Heart left ventricle (tissue), 13 donors: Measurements from ENCODE around the gene BICDL1.

Experiments
- POLR2A ChIP-seq, 2 donors: fragments of 450-650 bp; IDR thresholded peaks; one replicate each; pipeline ENCODE4 v1.6.1; 2017; ENCODE audit warnings: antibody characterized with exemption in 2 of 2, mild to moderate bottlenecking in 2 of 2, moderate library complexity in 2 of 2
- TF ChIP-seq, protein P1 (sequence below), 12 donors: fragments of 200-600 bp; sonication (generic) in 4 of 12; IDR thresholded peaks; one replicate each; pipeline versions ENCODE4 v1.5.0 to v1.8.0; 2018 to 2022; ENCODE audit warnings: antibody characterized with exemption in 12 of 12, mild to moderate bottlenecking in 5 of 12
- donor health status: ischemic (EF 13 %, LVEDD 7.1; RV severe dilation, severe dysfunction).
- donor health status: DM: no; HTN: yes; CAD: no.
- donor health status: DM: no; HTN: no; CAD: no.
- donor health status: ischemic (EF 25% LVEDD 6.9; RV normal size, moderate dysfunction).
- donor health status: ischemic (EF 25% LVEDD 5.7; RV mildly dilated, moderate dysfunction).
- donor health status: ischemic (EF 35%, LVEDD 5.7; RV mildly dilated, moderate dysfunction).
- donor health status: nonischemic (EF 11% LVEDD 7.7; RV severe dilation, severe dysfunction).
- donor health status: DM: yes; HTN: yes; CAD: no.
- donor health status: PGD.
- donor health status: ischemic (EF 29% LVEDD 5.4; RV normal size, mild dysfunction).
- donor health status: nonischemic (EF 23%, LVEDD 6.1; RV moderate dilation, normal function).

DNA sequence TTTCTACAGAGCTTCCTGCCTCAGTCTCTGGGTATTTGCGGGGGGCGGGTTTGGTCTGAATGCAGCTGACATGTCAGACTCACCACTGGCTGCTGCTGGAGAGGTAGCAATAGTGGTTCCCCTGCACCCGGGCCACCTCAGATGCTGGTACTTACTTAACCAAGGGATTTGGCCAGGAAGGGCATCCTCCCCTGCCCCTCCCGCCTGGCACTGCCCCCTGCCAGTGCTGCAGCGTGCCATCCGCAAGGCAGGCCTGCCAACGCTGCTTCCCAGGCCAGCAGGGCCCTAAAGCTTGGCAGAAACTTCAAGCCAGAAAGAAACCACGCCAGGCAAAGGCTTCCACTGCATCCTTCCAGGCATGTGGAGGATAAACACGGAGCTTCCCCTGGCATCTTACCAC is 105.4 kb downstream of the BICDL1 start:
- TF ChIP-seq, protein P1, sequence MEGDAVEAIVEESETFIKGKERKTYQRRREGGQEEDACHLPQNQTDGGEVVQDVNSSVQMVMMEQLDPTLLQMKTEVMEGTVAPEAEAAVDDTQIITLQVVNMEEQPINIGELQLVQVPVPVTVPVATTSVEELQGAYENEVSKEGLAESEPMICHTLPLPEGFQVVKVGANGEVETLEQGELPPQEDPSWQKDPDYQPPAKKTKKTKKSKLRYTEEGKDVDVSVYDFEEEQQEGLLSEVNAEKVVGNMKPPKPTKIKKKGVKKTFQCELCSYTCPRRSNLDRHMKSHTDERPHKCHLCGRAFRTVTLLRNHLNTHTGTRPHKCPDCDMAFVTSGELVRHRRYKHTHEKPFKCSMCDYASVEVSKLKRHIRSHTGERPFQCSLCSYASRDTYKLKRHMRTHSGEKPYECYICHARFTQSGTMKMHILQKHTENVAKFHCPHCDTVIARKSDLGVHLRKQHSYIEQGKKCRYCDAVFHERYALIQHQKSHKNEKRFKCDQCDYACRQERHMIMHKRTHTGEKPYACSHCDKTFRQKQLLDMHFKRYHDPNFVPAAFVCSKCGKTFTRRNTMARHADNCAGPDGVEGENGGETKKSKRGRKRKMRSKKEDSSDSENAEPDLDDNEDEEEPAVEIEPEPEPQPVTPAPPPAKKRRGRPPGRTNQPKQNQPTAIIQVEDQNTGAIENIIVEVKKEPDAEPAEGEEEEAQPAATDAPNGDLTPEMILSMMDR (IDR thresholded peaks at IDR 0.05), result no peak
- no peak for TF ChIP-seq POLR2A (IDR thresholded peaks at IDR 0.05)
